ENCODE measurements around the gene ANKRD2.
A peak's percentile ranks its signal among the peaks of the same experiment; 100 is the strongest.
"Not testable (repeated sequence)": the region's sequence is repeated elsewhere in the genome, so short reads cannot be mapped to it uniquely, and the experiment has no call there.

The ANKRD2 gene

GRCh38 chr10:97572214-97572989 lies at the start of gene ANKRD2:
Gene ANKRD2 (plus strand): TSS chr10:97572779. CDS start chr10:97572789, 10 bp downstream.
- DNase-seq: peak; percentile 34

GRCh38 chr10:97522937-97523336 lies 49.6 kb upstream of the ANKRD2 start:
- no peak for DNase-seq

- DNase-seq: no peak
Measured at GRCh38 chr10:97525086-97525485, 47.5 kb upstream of the ANKRD2 start.

GRCh38 chr10:97525683-97526110 lies 46.9 kb upstream of the ANKRD2 start:
- DNase-seq: no peak

- not testable (repeated sequence) for DNase-seq
Measured at GRCh38 chr10:97528876-97529275, 43.7 kb upstream of the ANKRD2 start.

GRCh38 chr10:97529685-97530465 lies 42.7 kb upstream of the ANKRD2 start:
- no peak for DNase-seq

GRCh38 chr10:97531401-97531986 lies 41.1 kb upstream of the ANKRD2 start:
- DNase-seq: no peak

- DNase-seq: no peak
Measured at GRCh38 chr10:97532935-97533671, 39.5 kb upstream of the ANKRD2 start.

- DNase-seq: no peak
Measured at GRCh38 chr10:97533888-97534287, 38.7 kb upstream of the ANKRD2 start.

- no peak for DNase-seq
Measured at GRCh38 chr10:97534746-97535367, 37.7 kb upstream of the ANKRD2 start.

- DNase-seq: no peak
Measured at GRCh38 chr10:97537186-97537869, 35.3 kb upstream of the ANKRD2 start.

GRCh38 chr10:97538411-97538810 lies 34.2 kb upstream of the ANKRD2 start:
- DNase-seq: no peak

- no peak for DNase-seq
Measured at GRCh38 chr10:97538839-97539238, 33.7 kb upstream of the ANKRD2 start.

- DNase-seq: no peak
Measured at GRCh38 chr10:97539523-97540200, 32.9 kb upstream of the ANKRD2 start.

- no peak for DNase-seq
Measured at GRCh38 chr10:97540669-97541500, 31.7 kb upstream of the ANKRD2 start.

- DNase-seq: no peak
Measured at GRCh38 chr10:97542169-97543024, 30.2 kb upstream of the ANKRD2 start.

- DNase-seq: no peak
Measured at GRCh38 chr10:97543025-97543546, 29.5 kb upstream of the ANKRD2 start.

- no peak for DNase-seq
Measured at GRCh38 chr10:97546456-97547270, 25.9 kb upstream of the ANKRD2 start.

Data from SHP77 treated with DMSO at 0.1 percent for 48 hours (cell line).